CD14-positive monocyte (primary cell): ENCODE results near the gene EPHB2. TPM values are rescaled to one million over a fixed set of nuclear protein-coding genes. Genes with fewer than 3 reads are reported as not detected.

ENCODE experiments used
- DNase-seq, 3 donors: peaks; one replicate each; pipeline ENCODE4 v3.0.0-alpha.2; 2011 to 2022
- H2AFZ ChIP-seq: 2 replicates; pipeline ENCODE4 v1.6.0; 2012; ENCODE audit warnings: mild to moderate bottlenecking, low read depth, low read length, inconsistent platforms; ENCODE audit not compliant: insufficient read depth, poor library complexity, severe bottlenecking
- H3K27ac ChIP-seq, 2 donors: 1 replicate in 1 of 2; 2 replicates in 1 of 2; pipeline ENCODE4 v1.5.1; 2012 to 2013; ENCODE audit warnings: low read length in 2 of 2, control low read depth in 1 of 2, inconsistent platforms in 1 of 2, low read depth in 1 of 2, mild to moderate bottlenecking in 1 of 2
- H3K27me3 ChIP-seq, 2 donors: one replicate each; pipeline versions ENCODE4 v1.6.0 to v1.6.1; 2011 to 2013; ENCODE audit warnings: low read length in 2 of 2; ENCODE audit not compliant: control insufficient read depth in 2 of 2, insufficient read depth in 2 of 2
- H3K36me3 ChIP-seq, 2 donors: replicated peaks in 1 of 2; 1 replicate in 1 of 2; 2 replicates in 1 of 2; pipeline versions ENCODE4 v1.5.1 to v1.6.1; 2012 to 2013; ENCODE audit warnings: low read length in 2 of 2, control low read depth in 1 of 2, inconsistent platforms in 1 of 2, mild to moderate bottlenecking in 1 of 2; ENCODE audit not compliant: insufficient read depth in 2 of 2, control insufficient read depth in 1 of 2
- H3K4me1 ChIP-seq, 2 donors: 1 replicate in 1 of 2; 2 replicates in 1 of 2; pipeline versions ENCODE4 v1.5.1 to v1.6.1; 2012 to 2013; ENCODE audit warnings: low read length in 2 of 2, control low read depth in 1 of 2, inconsistent platforms in 1 of 2, mild to moderate bottlenecking in 1 of 2, moderate library complexity in 1 of 2; ENCODE audit not compliant: insufficient read depth in 2 of 2, control insufficient read depth in 1 of 2
- H3K4me2 ChIP-seq: replicated peaks from 2 replicates; pipeline ENCODE3; 2012; ENCODE audit warnings: low read length, moderate library complexity, mild to moderate bottlenecking; ENCODE audit not compliant: poor library complexity, severe bottlenecking; ENCODE audit errors: extremely low read depth
- H3K4me3 ChIP-seq, 3 experiments: fragments of 200-600 bp in 1 of 3; sonication (generic) in 1 of 3; replicated peaks in 1 of 3; 1 replicate in 2 of 3; 2 replicates in 1 of 3; pipeline ENCODE4 v1.5.1; 2011 to 2013; ENCODE audit warnings: low read length in 3 of 3, mild to moderate bottlenecking in 3 of 3, control low read depth in 2 of 3, low read depth in 2 of 3, inconsistent platforms in 1 of 3, moderate library complexity in 1 of 3
- H3K79me2 ChIP-seq: 2 replicates; pipeline ENCODE4 v1.6.0; 2012; ENCODE audit warnings: mild to moderate bottlenecking, control low read depth, inconsistent platforms, low read length, moderate library complexity; ENCODE audit not compliant: insufficient read depth
- H3K9ac ChIP-seq: 2 replicates; pipeline ENCODE4 v1.6.0; 2017; ENCODE audit warnings: low read length, mild to moderate bottlenecking; ENCODE audit not compliant: insufficient read depth, poor library complexity, severe bottlenecking
- H3K9me3 ChIP-seq, 2 donors: replicated peaks in 1 of 2; 1 replicate in 1 of 2; 2 replicates in 1 of 2; pipeline versions ENCODE4 v1.5.1 to v1.6.1; 2012 to 2013; ENCODE audit warnings: low read length in 2 of 2, control low read depth in 1 of 2; ENCODE audit not compliant: control insufficient read depth in 1 of 2, insufficient read depth in 1 of 2
- H4K20me1 ChIP-seq: 2 replicates; pipeline ENCODE4 v1.6.0; 2012; ENCODE audit warnings: mild to moderate bottlenecking, low read length, control low read depth, moderate library complexity; ENCODE audit not compliant: insufficient read depth
- H3K27ac Mint-ChIP-seq, 7 donors: one replicate each; pipeline ENCODE4 v1.8.0; 2020; ENCODE audit warnings: mild to moderate bottlenecking in 7 of 7, mixed read lengths in 7 of 7, moderate library complexity in 6 of 7, inconsistent platforms in 2 of 7
- H3K27me3 Mint-ChIP-seq, 3 donors: one replicate each; pipeline ENCODE4 v1.8.0; 2021 to 2022; ENCODE audit warnings: low read depth in 3 of 3, mild to moderate bottlenecking in 3 of 3, mixed read lengths in 3 of 3, moderate library complexity in 3 of 3, inconsistent platforms in 1 of 3
- H3K36me3 Mint-ChIP-seq, 2 donors: one replicate each; pipeline ENCODE4 v1.8.0; 2020; ENCODE audit warnings: mixed read lengths in 2 of 2, inconsistent platforms in 1 of 2, mild to moderate bottlenecking in 1 of 2
- H3K4me1 Mint-ChIP-seq: one replicate; pipeline ENCODE4 v1.8.0; 2020; ENCODE audit warnings: mild to moderate bottlenecking, mixed read lengths
- H3K4me3 Mint-ChIP-seq, 2 donors: one replicate each; pipeline ENCODE4 v1.8.0; 2020; ENCODE audit warnings: mild to moderate bottlenecking in 2 of 2, mixed read lengths in 2 of 2, moderate library complexity in 1 of 2
- H3K9me3 Mint-ChIP-seq, 7 donors: one replicate each; pipeline ENCODE4 v1.8.0; 2020 to 2022; ENCODE audit warnings: mixed read lengths in 7 of 7, mild to moderate bottlenecking in 6 of 7, moderate library complexity in 6 of 7, inconsistent platforms in 2 of 7
- CTCF ChIP-seq: fragments of 200-600 bp; IDR thresholded peaks from one replicate; pipeline ENCODE4 v1.8.0; 2022; ENCODE audit warnings: antibody characterized with exemption, mild to moderate bottlenecking
- WGBS: methylation state at CpG from one replicate; pipeline ENCODE4 v1.1.5; 2013; ENCODE audit warnings: missing lambda C conversion rate; ENCODE audit not compliant: insufficient coverage; 5-methylcytosine and 5-hydroxymethylcytosine counted together
- intact Hi-C, 2 donors: fragments of 100-400 bp; cut with micrococcal nuclease; formaldehyde crosslinking; loops; one replicate each; pipeline versions ENCODE4 v1.15.0 to v1.15.1; 2023
- polyA plus RNA-seq, 3 donors: library from polyadenylated mRNA; depleted of rRNA in 1 of 3; unstranded in 2 of 3; stranded (reverse) in 1 of 3; fragments of 300-500 nt in 2 of 3; fragments of >200 nt in 1 of 3; fragmentation: Illumina TruSeq in 2 of 3; gene quantifications; 1 replicate in 2 of 3; 2 replicates in 1 of 3; pipeline ENCODE4 v1.2.3, GENCODE V29; 2012 to 2021

EPHB2 gene
- polyA plus RNA-seq, 3 donors: 2.9 to 5.6 (median 3.4) TPM

DNA sequence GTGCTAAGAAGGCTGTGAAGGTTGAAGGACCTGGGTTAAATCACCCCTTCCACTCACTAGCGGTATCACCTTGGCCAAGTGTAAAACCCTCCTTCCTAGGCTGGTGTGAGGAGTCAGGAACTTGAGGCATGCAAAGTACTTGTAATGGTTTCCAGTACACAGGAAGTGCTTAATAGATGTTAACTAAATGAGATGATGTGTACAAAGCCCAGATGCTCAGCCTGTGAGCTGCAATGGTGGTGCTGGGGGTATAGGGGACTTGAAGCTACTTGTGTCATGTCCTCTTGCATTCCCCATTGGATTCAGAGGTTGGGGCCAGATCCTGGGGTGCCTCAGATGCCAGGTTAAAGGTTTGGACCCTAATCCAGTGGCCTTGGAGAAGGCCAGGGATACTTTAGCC is 75.5 kb downstream of the EPHB2 start:
- no peaks in the 10 kb centered on the region for H3K27me3 ChIP-seq
- intact Hi-C loops: no loop called here
- H3K9ac ChIP-seq: no peak overlapping the region
- no peaks in the 10 kb centered on the region for H3K9me3 ChIP-seq
- no peak overlapping the region for H3K27ac ChIP-seq
- Mint-ChIP-seq H3K9me3 (peaks cover 0 to 2% (median 0%) of the 10 kb centered on the region in 7 donors), H3K4me1 (no peaks in the 10 kb centered on the region), H3K27ac (no peak overlapping the region), H3K36me3 (peaks cover 0 to 4% of the 10 kb centered on the region in 2 donors), H3K4me3 (no peak overlapping the region), H3K27me3 (peaks cover 4 to 15% (median 7%) of the 10 kb centered on the region in 3 donors)
- H3K36me3 ChIP-seq: no peaks in the 10 kb centered on the region
- no CpG with 5 or more reads among the region's 1 CpG for WGBS
- no peak for DNase-seq
- no peaks in the 10 kb centered on the region for H4K20me1 ChIP-seq
- TF ChIP-seq CTCF: no peak
- no peak overlapping the region for H3K4me3 ChIP-seq
- H2AFZ ChIP-seq: no peak overlapping the region
- no peaks in the 10 kb centered on the region for H3K79me2 ChIP-seq
- H3K4me1 ChIP-seq: no peaks in the 10 kb centered on the region
- H3K4me2 ChIP-seq: no peak overlapping the region

GRCh38 chr1:22786719-22787489 is 76.3 kb downstream of the EPHB2 start:
- H3K36me3 ChIP-seq: no peaks in the 10 kb centered on the region
- H2AFZ ChIP-seq: no peak overlapping the region
- H3K36me3 Mint-ChIP-seq: peaks cover 0 to 4% of the 10 kb centered on the region in 2 donors
- no peak for DNase-seq
- TF ChIP-seq CTCF: no peak
- H4K20me1 ChIP-seq: no peaks in the 10 kb centered on the region
- no peak overlapping the region for H3K27ac ChIP-seq
- H3K4me1 ChIP-seq: no peaks in the 10 kb centered on the region
- no peaks in the 10 kb centered on the region for H3K9me3 ChIP-seq
- H3K9me3 Mint-ChIP-seq: no peaks in the 10 kb centered on the region
- no peak overlapping the region for H3K27ac Mint-ChIP-seq
- H3K4me1 Mint-ChIP-seq: no peaks in the 10 kb centered on the region
- no peak overlapping the region for H3K9ac ChIP-seq
- no peak overlapping the region for H3K4me2 ChIP-seq
- H3K4me3 ChIP-seq: no peak overlapping the region
- intact Hi-C loops: no loop called here
- 98% methylated on average over 3 of the region's 4 CpGs for WGBS
- no peaks in the 10 kb centered on the region for H3K27me3 ChIP-seq
- peaks cover 4 to 15% (median 10%) of the 10 kb centered on the region in 3 donors for H3K27me3 Mint-ChIP-seq
- no peak overlapping the region for H3K4me3 Mint-ChIP-seq
- no peaks in the 10 kb centered on the region for H3K79me2 ChIP-seq
